NCI-H2107 (cell line): ENCODE data around the gene ATAD1.
"Not testable (repeated sequence)": the region's sequence is repeated elsewhere in the genome, so short reads cannot be mapped to it uniquely, and the experiment has no call there.

Source experiments
- DNase-seq: peaks from one replicate; lab custom pipeline; 2025; lab: John Stamatoyannopoulos, UW

ATAD1 gene

GRCh38 chr10:87803328-87803727 is 14.7 kb downstream of the ATAD1 start:
- DNase-seq, result no peak

GRCh38 chr10:87801813-87802435 is 16.1 kb downstream of the ATAD1 start:
- not testable (repeated sequence) for DNase-seq

- DNase-seq, result no peak
These were observed 18.2 kb downstream of the ATAD1 start for GRCh38 chr10:87799860-87800259.

GRCh38 chr10:87798082-87798481 is 19.9 kb downstream of the ATAD1 start:
- DNase-seq, result no peak

- DNase-seq, result no peak
These were observed 23.7 kb downstream of the ATAD1 start for GRCh38 chr10:87794285-87794684.

GRCh38 chr10:87790185-87790584 is 27.8 kb downstream of the ATAD1 start:
- DNase-seq, result no peak

- no peak for DNase-seq
These were observed 31.6 kb downstream of the ATAD1 start for GRCh38 chr10:87786421-87786820.

- DNase-seq, result no peak
These were observed 35.3 kb downstream of the ATAD1 start for GRCh38 chr10:87782721-87783120.

DNA sequence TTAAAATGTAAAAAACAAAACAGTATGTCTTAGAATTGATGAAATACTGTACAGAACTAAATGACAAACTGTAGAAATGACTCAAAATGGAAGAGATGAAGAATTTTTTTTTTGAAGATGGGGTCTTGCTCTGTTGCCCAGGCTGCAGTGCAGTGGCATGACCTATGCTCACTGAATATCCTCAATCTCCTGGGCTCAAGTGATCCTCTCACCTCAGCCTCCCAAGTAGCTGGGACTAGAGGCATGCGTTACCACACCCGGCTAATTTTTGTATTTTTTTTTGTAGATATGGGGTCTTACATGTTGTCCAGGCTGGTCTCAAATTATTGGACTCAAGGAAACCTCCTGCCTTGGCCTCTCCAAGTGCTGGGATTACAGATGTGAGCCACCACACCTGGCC is 36.5 kb downstream of the ATAD1 start:
- DNase-seq, result no peak

GRCh38 chr10:87776328-87776727 is 41.7 kb downstream of the ATAD1 start:
- no peak for DNase-seq

DNA sequence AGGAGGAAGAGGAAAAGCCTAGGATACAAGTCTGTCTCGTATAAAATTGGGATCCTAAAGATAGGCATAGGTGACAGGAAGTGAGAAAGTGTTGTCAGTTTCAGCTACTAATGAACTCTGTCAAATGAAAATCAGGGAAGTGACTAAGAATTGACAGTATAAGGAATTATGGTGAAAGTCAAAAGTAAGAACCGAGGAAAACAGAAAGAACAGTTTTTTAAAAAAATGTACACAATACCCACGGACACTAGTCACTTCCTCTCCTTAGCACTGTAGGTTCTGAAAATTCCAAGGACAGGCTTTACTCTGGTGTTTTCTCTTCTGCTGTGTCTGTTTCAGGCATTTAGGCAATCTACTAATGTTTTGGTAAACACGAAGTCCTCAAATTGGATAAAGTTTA is 42.3 kb downstream of the ATAD1 start:
- DNase-seq, result no peak

GRCh38 chr10:87771871-87772500 is 46.0 kb downstream of the ATAD1 start:
- DNase-seq, result no peak

DNA sequence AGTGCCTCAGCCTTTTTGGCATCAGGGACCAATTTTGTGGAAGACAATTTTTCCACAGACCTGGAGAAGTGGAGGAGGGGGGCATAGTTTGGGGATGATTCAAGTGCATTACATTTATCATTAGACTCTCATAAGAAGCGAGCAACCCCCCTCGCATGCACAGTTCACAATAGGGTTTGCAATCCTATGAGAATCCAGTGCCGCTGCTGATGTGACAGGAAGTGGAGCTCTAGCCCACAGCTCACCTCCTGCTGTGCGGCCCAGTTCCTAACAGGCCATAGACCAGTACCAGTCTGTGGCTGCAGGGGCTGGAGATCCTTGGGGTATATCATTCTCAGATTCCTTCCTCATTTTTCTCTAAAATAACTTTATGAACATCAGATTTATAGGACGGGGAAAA is 50.8 kb downstream of the ATAD1 start:
- no peak for DNase-seq

GRCh38 chr10:87765666-87766376 is 52.2 kb downstream of the ATAD1 start:
- DNase-seq, result no peak

- no peak for DNase-seq
These were observed 53.7 kb downstream of the ATAD1 start for GRCh38 chr10:87764072-87764934.

DNA sequence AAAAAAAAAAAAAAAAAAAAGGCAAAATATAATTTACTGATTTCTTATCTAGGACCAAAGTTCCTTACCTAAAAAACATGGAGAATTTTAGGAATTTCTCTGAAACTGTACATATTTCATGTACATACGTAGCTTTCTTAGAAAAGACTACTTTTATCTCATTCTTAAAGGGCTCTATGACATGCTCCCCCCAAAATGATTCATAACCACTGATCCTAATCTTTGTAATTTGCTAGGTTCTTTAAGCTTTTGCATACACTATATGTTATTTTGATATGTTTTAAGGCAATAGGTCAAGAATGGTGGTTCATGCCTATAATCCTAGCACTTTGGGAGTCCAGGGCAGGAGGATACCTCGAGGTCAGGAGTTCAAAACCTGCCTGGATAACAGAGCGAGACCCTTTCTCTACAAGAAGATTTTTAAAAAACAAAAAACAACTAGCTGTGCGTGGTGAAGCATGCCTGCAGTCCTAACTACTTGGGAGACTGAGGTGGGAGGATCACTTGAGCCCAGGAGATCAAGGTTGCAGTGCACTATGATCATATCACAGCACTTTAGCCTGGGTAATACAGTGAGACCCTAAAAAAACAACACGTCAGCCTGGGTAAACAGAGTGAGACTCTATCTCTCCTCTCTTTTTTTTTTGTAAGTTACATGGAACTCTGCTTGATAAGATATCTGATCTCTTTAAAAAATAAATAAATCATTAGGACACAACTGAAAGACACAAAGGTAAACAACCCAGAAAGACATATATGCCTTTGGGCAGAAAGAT is 54.8 kb downstream of the ATAD1 start:
- DNase-seq, result no peak

DNA sequence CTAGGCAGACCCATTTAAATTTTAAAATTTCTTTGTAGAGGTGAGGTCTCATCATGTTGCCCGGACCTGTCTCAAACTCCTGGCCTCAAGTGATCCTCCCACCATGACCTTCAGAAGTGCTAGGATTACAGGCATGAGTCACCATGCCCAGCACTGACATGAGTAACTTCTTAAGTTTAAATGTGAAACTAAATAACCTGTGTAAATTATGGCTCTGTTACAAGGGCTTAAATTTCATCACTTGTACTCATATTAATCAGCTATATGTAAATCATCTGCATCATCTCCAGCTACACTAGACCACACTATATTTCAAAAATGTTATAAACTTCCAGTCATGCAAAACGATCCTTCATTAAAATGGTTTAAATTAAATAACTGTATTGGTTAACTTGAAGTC is 56.1 kb downstream of the ATAD1 start:
- DNase-seq, result no peak

- DNase-seq, result no peak
These were observed 56.9 kb downstream of the ATAD1 start for GRCh38 chr10:87761153-87761552.

DNA sequence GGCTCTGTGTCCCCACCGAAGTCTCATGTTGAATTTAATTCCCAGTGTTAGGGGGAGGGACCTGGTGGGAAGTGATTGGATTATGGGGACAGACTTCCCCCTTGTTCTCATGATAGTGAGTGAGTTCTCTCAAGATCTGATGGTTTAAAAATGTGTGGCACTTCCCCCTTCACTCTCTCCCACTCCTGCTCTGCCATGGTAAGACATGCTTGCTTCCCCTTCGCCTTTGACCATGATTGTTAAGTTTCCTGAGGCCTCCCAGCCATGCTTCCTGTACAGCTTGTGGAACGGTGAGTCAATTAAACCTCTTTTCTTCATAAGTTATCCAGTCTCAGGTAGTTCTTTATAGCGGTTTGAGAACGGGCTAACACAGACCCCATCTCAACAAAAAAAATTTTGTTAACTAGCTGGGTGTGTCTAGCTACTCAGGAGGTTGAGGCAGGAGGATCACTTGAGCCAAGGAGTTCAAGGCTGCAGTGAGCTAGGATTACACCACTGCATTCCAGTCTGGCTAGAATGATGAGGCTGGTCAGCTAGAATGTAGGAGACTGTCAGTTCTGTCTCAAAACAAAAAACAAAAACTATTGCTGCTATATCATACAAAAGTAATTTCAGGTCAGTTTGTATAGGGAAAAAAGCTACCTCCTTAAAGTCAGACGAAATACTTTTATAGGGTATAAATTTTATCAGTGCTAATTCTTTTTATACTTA is 57.7 kb downstream of the ATAD1 start:
- no peak for DNase-seq

DNA sequence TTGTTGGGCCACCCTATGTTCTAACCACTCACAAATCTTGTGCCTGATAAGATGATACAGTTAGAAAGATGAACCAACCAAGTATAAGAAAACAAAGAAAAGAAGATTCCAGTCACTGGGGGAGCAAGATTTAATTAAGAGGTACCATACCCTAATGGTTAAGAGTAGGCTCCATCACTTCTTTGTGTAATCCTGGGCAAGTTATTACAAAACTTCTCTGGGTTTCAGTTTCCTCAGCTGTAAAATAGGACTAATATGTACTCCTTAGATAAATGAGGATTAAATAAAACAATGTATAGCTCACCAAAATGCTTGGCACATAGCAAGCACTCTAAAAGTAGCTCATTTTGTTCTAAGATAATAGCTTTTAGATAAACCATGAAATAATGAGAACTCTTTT is 58.5 kb downstream of the ATAD1 start:
- no peak for DNase-seq

DNA sequence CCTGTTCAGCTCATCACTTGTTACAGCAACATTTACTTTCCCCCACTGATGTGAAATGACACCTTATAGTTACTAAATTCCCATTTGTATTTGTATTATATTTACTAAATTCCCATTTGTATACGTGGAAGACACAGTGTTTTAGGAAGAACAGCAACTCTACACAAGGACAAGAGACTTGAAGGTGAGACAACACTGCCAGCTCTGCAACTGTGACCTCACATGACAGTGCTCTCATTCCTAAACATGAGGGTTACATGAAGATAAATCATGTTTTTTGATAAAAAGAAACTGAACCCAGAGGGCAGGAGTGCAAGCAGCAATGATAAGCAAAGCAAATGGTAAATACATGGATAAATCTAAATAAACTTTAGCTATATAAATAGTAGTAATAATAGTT is 60.3 kb downstream of the ATAD1 start:
- no peak for DNase-seq
